NB4 (cell line): ENCODE data around the gene AP4E1.

Source experiments
- POLR2A ChIP-seq: IDR thresholded peaks from 2 replicates; pipeline ENCODE4 v1.6.1; 2011; ENCODE audit warnings: mild to moderate bottlenecking; ENCODE audit not compliant: insufficient read length; ENCODE audit errors: extremely low read depth
- TF ChIP-seq, protein P1 (sequence below): IDR thresholded peaks from one replicate; pipeline ENCODE4 v1.5.1; 2012; ENCODE audit warnings: low read depth, low read length
- TF ChIP-seq, protein P2 (sequence below): IDR thresholded peaks from 2 replicates; pipeline ENCODE4 v1.6.1; 2011; ENCODE audit warnings: low read depth, low read length

DNA sequence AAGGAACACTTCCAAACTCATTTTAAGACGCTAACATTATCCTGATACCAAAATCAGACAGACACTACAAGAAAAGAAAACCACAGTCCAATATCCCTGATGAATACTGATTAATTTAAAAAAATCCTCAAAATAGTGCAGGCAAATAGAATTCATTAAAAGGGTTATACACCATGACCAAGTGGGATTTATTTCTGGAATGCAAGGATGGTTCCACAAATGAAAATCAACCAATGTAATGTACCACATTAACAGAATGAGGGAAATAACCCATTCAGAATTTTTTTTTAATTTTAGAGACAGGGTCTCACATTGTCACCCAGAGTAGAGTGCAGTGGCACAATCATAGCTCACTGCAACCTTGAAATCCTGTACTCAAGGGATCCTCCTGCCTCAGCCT is 17.3 kb upstream of the AP4E1 start:
- TF ChIP-seq, protein P1, sequence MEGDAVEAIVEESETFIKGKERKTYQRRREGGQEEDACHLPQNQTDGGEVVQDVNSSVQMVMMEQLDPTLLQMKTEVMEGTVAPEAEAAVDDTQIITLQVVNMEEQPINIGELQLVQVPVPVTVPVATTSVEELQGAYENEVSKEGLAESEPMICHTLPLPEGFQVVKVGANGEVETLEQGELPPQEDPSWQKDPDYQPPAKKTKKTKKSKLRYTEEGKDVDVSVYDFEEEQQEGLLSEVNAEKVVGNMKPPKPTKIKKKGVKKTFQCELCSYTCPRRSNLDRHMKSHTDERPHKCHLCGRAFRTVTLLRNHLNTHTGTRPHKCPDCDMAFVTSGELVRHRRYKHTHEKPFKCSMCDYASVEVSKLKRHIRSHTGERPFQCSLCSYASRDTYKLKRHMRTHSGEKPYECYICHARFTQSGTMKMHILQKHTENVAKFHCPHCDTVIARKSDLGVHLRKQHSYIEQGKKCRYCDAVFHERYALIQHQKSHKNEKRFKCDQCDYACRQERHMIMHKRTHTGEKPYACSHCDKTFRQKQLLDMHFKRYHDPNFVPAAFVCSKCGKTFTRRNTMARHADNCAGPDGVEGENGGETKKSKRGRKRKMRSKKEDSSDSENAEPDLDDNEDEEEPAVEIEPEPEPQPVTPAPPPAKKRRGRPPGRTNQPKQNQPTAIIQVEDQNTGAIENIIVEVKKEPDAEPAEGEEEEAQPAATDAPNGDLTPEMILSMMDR: no peak
- no peak for TF ChIP-seq POLR2A
- TF ChIP-seq, protein P2, sequence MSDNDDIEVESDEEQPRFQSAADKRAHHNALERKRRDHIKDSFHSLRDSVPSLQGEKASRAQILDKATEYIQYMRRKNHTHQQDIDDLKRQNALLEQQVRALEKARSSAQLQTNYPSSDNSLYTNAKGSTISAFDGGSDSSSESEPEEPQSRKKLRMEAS: no peak
